Neuron (in vitro differentiated cells): ENCODE data around the gene GNB3.

Experiments used
- H2AFZ ChIP-seq: one replicate; pipeline ENCODE4 v1.6.1; 2013; ENCODE audit warnings: low read depth, mild to moderate bottlenecking, inconsistent platforms, low read length, moderate library complexity
- H3K27me3 ChIP-seq: one replicate; pipeline ENCODE4 v1.6.1; 2013; ENCODE audit warnings: low read length; ENCODE audit not compliant: insufficient read depth
- H3K36me3 ChIP-seq: one replicate; pipeline ENCODE4 v1.6.1; 2013; ENCODE audit warnings: low read length; ENCODE audit not compliant: insufficient read depth
- H3K4me1 ChIP-seq: one replicate; pipeline ENCODE4 v1.6.1; 2013; ENCODE audit warnings: low read length; ENCODE audit not compliant: insufficient read depth
- H3K4me3 ChIP-seq: 2 replicates; pipeline ENCODE4 v1.5.1; 2013; ENCODE audit warnings: mild to moderate bottlenecking, low read length, moderate library complexity
- H3K9me3 ChIP-seq: one replicate; pipeline ENCODE4 v1.6.1; 2013; ENCODE audit warnings: low read length

Gene GNB3

GRCh38 chr12:6818222-6818621, 22.5 kb upstream of the GNB3 start:
- Histone ChIP-seq H3K4me3 (no peak overlapping the region), H3K4me1 (peaks cover 43% of the 10 kb centered on the region), H3K9me3 (no peaks in the 10 kb centered on the region), H3K27me3 (no peaks in the 10 kb centered on the region), H3K36me3 (no peaks in the 10 kb centered on the region), H2AFZ (no peak overlapping the region)

DNA sequence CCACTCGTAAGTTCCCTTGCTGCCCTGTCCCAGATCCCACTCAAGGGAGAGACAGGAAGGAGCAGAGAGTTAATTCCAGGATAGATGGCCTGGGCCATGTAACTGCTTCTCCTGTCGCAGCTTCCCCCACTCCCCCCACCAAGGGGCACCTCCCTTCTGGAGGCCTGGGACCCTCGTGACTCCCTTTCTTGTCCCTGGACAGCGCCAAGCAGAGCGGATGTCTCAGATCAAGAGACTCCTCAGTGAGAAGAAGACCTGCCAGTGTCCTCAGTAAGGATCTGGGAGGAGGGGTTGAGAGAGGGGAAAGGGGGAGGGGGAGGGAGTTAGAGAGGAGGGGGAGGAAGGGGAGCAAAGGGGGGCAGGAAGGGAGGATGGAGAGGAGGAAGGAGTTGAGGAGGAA, 22.1 kb upstream of the GNB3 start:
- Histone ChIP-seq H3K4me1 (peaks cover 44% of the 10 kb centered on the region), H3K36me3 (no peaks in the 10 kb centered on the region), H3K27me3 (no peaks in the 10 kb centered on the region), H2AFZ (no peak overlapping the region), H3K4me3 (no peak overlapping the region), H3K9me3 (no peaks in the 10 kb centered on the region)

DNA sequence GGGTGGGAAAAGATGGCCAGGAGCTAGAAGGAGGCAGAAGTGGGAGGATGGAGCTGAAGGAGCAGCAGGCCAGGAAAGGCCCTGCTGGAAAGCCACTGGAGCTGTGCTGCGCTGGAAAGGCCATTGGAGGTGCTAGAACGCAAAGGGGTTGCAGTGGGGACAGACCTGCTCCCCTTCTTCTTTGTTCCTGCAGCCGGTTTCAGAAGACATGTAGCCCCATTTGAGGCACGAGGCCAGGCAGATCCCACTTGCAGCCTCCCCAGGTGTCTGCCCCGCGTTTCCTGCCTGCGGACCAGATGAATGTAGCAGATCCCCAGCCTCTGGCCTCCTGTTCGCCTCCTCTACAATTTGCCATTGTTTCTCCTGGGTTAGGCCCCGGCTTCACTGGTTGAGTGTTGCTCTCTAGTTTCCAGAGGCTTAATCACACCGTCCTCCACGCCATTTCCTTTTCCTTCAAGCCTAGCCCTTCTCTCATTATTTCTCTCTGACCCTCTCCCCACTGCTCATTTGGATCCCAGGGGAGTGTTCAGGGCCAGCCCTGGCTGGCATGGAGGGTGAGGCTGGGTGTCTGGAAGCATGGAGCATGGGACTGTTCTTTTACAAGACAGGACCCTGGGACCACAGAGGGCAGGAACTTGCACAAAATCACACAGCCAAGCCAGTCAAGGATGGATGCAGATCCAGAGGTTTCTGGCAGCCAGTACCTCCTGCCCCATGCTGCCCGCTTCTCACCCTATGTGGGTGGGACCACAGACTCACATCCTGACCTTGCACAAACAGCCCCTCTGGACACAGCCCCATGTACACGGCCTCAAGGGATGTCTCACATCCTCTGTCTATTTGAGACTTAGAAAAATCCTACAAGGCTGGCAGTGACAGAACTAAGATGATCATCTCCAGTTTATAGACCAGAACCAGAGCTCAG, 21.4 kb upstream of the GNB3 start:
- H3K27me3 ChIP-seq: no peaks in the 10 kb centered on the region
- H3K4me3 ChIP-seq: no peak overlapping the region
- H3K4me1 ChIP-seq: peaks cover 44% of the 10 kb centered on the region
- no peaks in the 10 kb centered on the region for H3K9me3 ChIP-seq
- H2AFZ ChIP-seq: no peak overlapping the region
- H3K36me3 ChIP-seq: no peaks in the 10 kb centered on the region

GRCh38 chr12:6820166-6820565, 20.6 kb upstream of the GNB3 start:
- Histone ChIP-seq H2AFZ (no peak overlapping the region), H3K4me1 (peaks cover 47% of the 10 kb centered on the region), H3K4me3 (no peak overlapping the region), H3K36me3 (no peaks in the 10 kb centered on the region), H3K27me3 (no peaks in the 10 kb centered on the region), H3K9me3 (no peaks in the 10 kb centered on the region)

- Histone ChIP-seq H3K36me3 (no peaks in the 10 kb centered on the region), H3K9me3 (no peaks in the 10 kb centered on the region), H3K4me3 (peak within 1 kb of the TSS; percentile 49), H2AFZ (no peak within 1 kb of the TSS), H3K27me3 (no peaks in the 10 kb centered on the region), H3K4me1 (peaks cover 56% of the 10 kb centered on the region)
These were observed 18.9 kb upstream of the GNB3 start, which contains the start of gene GPR162 for GRCh38 chr12:6821591-6822425. TSS of gene GPR162 (plus strand) at chr12:6821821. CDS start at chr12:6823899, 2,078 bp downstream.

- Histone ChIP-seq H3K9me3 (no peaks in the 10 kb centered on the region), H3K27me3 (no peaks in the 10 kb centered on the region), H3K4me3 (peak overlapping the region; percentile 49), H3K36me3 (no peaks in the 10 kb centered on the region), H3K4me1 (peaks cover 63% of the 10 kb centered on the region), H2AFZ (no peak overlapping the region)
These were observed 18.1 kb upstream of the GNB3 start for GRCh38 chr12:6822426-6823135.

GRCh38 chr12:6823182-6824084, 17.3 kb upstream of the GNB3 start:
- H3K9me3 ChIP-seq: no peaks in the 10 kb centered on the region
- H3K27me3 ChIP-seq: no peaks in the 10 kb centered on the region
- no peak overlapping the region for H3K4me3 ChIP-seq
- H2AFZ ChIP-seq: no peak overlapping the region
- H3K36me3 ChIP-seq: no peaks in the 10 kb centered on the region
- peaks cover 57% of the 10 kb centered on the region for H3K4me1 ChIP-seq

GRCh38 chr12:6824085-6824775, 16.5 kb upstream of the GNB3 start:
- no peaks in the 10 kb centered on the region for H3K27me3 ChIP-seq
- H3K4me1 ChIP-seq: peaks cover 51% of the 10 kb centered on the region
- H2AFZ ChIP-seq: no peak overlapping the region
- H3K4me3 ChIP-seq: no peak overlapping the region
- H3K36me3 ChIP-seq: no peaks in the 10 kb centered on the region
- H3K9me3 ChIP-seq: no peaks in the 10 kb centered on the region

DNA sequence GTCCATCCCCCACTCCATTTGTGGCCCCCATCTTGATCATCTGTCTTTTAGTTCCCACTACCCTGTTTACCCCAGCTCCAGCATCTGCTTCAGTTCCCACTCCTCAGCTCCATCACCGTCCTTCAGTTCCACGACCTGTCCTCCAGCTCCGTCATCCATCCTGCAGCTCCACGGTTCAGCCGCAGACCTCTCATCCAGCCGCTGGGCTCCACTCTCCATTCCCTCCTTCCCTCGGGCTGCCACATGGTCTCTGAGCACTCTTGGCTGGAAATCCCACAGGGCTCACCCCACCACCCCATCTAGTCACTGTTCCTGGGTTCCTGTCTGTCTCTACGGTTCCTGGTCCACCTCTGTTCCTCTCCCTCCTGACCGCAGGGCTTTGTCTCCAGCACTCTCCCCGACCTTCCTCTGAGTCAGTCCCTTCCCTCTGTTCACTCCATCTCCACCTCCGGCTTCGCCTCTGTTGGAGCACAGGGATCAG, 15.8 kb upstream of the GNB3 start:
- peaks cover 48% of the 10 kb centered on the region for H3K4me1 ChIP-seq
- no peak overlapping the region for H3K4me3 ChIP-seq
- H3K9me3 ChIP-seq: no peaks in the 10 kb centered on the region
- H2AFZ ChIP-seq: no peak overlapping the region
- H3K27me3 ChIP-seq: no peaks in the 10 kb centered on the region
- H3K36me3 ChIP-seq: peaks cover 3% of the 10 kb centered on the region

GRCh38 chr12:6825398-6826124, 15.2 kb upstream of the GNB3 start:
- Histone ChIP-seq H3K27me3 (no peaks in the 10 kb centered on the region), H3K36me3 (peaks cover 6% of the 10 kb centered on the region), H3K4me1 (peaks cover 46% of the 10 kb centered on the region), H3K9me3 (no peaks in the 10 kb centered on the region), H3K4me3 (no peak overlapping the region), H2AFZ (no peak overlapping the region)

DNA sequence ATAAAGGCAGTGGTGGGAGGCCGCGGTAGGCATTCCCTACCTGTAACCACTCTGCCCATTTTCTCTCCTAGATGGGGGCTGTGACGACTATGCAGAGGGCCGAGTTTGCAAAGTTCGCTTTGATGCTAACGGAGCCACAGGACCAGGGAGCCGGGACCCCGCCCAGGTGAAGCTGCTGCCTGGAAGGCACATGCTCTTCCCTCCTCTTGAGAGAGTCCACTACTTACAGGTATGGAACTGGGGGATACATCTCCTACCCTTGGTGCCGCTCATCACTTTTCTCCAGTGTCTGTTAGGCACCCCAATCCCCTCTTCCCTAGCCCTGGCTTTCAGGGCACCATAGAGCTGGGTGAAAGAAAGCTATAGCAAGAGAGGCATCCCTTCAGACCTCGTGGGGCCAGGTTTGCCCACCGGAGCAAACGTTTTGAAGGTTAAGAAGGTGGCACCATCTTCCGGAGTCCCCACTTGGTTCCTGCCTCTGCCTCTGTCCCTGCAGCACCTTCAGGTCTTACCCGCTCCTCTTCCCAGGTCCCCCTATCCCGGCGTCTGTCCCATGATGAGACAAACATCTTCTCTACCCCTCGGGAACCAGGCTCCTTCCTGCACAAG, 14.5 kb upstream of the GNB3 start:
- no peak overlapping the region for H3K4me3 ChIP-seq
- peaks cover 13% of the 10 kb centered on the region for H3K36me3 ChIP-seq
- H3K4me1 ChIP-seq: peaks cover 39% of the 10 kb centered on the region
- H3K27me3 ChIP-seq: no peaks in the 10 kb centered on the region
- no peaks in the 10 kb centered on the region for H3K9me3 ChIP-seq
- H2AFZ ChIP-seq: no peak overlapping the region
